Pancreas (tissue), 10 donors: ENCODE results near the gene SDK1. TPM values are rescaled to one million over a fixed set of nuclear protein-coding genes. Genes with fewer than 3 reads are reported as not detected.

Source experiments
- ATAC-seq, 4 donors: fragments of 200-7000 bp; cut with Tn5 transposase; one replicate each; pipeline versions ENCODE4 v1.8.0 to v1.9.1; 2020; ENCODE audit warnings: mild to moderate bottlenecking in 4 of 4, moderate library complexity in 4 of 4
- DNase-seq, 6 donors: peaks; one replicate each; pipeline ENCODE4 v3.0.0-alpha.2; 2020
- FAIRE-seq: peaks from 2 replicates; lab custom pipeline; 2012; peaks lifted over from hg19 to GRCh38; lab: Jason Lieb, UNC
- H3K27ac ChIP-seq, 4 donors: fragments of 200-600 bp; sonication (generic); 1 replicate in 3 of 4; 2 replicates in 1 of 4; pipeline versions ENCODE4 v1.5.0 to v1.8.0; 2020
- H3K27me3 ChIP-seq, 4 donors: fragments of 200-600 bp; one replicate each; pipeline ENCODE4 v1.8.0; 2021
- H3K36me3 ChIP-seq, 3 donors: fragments of 200-600 bp; sonication (generic) in 1 of 3; one replicate each; pipeline versions ENCODE4 v1.5.0 to v1.8.0; 2020 to 2021
- H3K4me1 ChIP-seq, 3 donors: fragments of 200-600 bp; one replicate each; pipeline ENCODE4 v1.8.0; 2021
- H3K4me3 ChIP-seq, 4 donors: fragments of 200-600 bp; sonication (generic) in 2 of 4; one replicate each; pipeline versions ENCODE4 v1.5.0 to v1.8.0; 2020 to 2021
- H3K9me3 ChIP-seq, 4 donors: fragments of 200-600 bp; one replicate each; pipeline ENCODE4 v1.8.0; 2021
- CTCF ChIP-seq, 4 donors: fragments of 200-600 bp; sonication (generic) in 3 of 4; IDR thresholded peaks; one replicate each; pipeline versions ENCODE4 v1.5.0 to v1.8.0; 2021; ENCODE audit warnings: antibody characterized with exemption in 4 of 4
- WGBS, 2 donors: extraction: QIAGEN DNeasy Blood & Tissue Kit; methylation state at CpG; one replicate each; pipeline ENCODE4 v1.1.7; 2013; 5-methylcytosine and 5-hydroxymethylcytosine counted together
- intact Hi-C, 3 donors: fragments of 100-400 bp; cut with DNase I; formaldehyde crosslinking; loops; one replicate each; pipeline versions ENCODE4 v1.11.1 to v1.14.2; 2022
- polyA plus RNA-seq, 2 donors: library from polyadenylated mRNA; stranded (reverse); fragments of 200-250 nt; gene quantifications; one replicate each; pipeline ENCODE4 v1.2.3, GENCODE V29; 2013
- total RNA-seq, 6 donors: library from RNA; stranded (reverse); fragmentation: NEBNext Ultra II Directional in 4 of 6; extraction: Animal tissue kit (Norgen Biotek cat#: 25700) in 4 of 6; gene quantifications; one replicate each; pipeline versions ENCODE4 v1.2.1 to v1.2.4, GENCODE V29; 2021 to 2023
- donor health status: healthy with polysubstance abuse.
- donor health status: DM: no; HTN: no; CAD: no; lungs with moderate emphysema.
- donor health status: DM: no; HTN: no; CAD: no.
- donor health status: control.
- donor health status: control.
- donor health status: Bipolar disorder and iron deficiency.
- donor health status: DM: yes; HTN: yes; CAD: no.
- donor health status: DM: no; HTN: no; CAD: no.
- donor health status: DM: no; HTN: no; CAD: no.
- donor health status: DM: yes; HTN: yes; CAD: no.

SDK1 gene
- total and polyA plus RNA-seq, 8 donors, result 10.8 to 30.8 (median 19.8) TPM

DNA sequence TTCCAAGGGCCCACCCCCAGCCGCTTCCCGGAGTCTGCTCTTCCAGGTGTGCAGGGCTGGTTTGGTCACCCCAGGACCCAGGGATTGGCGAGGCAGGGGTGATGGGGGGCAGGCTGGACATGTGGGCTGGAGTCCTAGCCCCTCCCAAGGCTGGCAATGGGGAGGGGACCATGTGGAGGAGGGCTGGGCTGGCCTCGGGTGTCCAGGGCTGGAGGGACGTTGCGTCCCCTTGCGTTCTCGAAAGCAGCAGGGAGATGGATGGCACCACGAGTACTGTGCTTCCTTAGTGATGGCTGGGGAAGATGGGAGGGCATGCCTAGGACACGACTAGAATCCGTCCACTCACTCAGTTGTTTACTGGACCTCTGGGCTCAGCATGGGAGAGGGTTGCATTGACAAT is 848.6 kb downstream of the SDK1 start:
- H3K27me3 ChIP-seq, result no peaks in the 10 kb centered on the region
- no peak for ATAC-seq
- no peak overlapping the region for H3K4me3 ChIP-seq
- peak in 1 of 6 donors; percentile 48 for DNase-seq
- no peaks in the 10 kb centered on the region for H3K36me3 ChIP-seq
- intact Hi-C loops, result no loop called here
- no peak overlapping the region for H3K27ac ChIP-seq
- TF ChIP-seq CTCF (IDR thresholded peaks at IDR 0.05), result no peak
- no peaks in the 10 kb centered on the region for H3K9me3 ChIP-seq
- WGBS, 2 donors, result 96 to 97% methylated on average over 11 of the region's 11 CpGs
- FAIRE-seq, result no peak
- H3K4me1 ChIP-seq, result peaks cover 0 to 14% (median 11%) of the 10 kb centered on the region in 3 donors

GRCh38 chr7:4150731-4151130 is 849.7 kb downstream of the SDK1 start:
- DNase-seq (no peak), ATAC-seq (no peak), FAIRE-seq (no peak)
- H3K27ac ChIP-seq, result no peak overlapping the region
- H3K4me1 ChIP-seq, result peaks cover 0 to 14% (median 11%) of the 10 kb centered on the region in 3 donors
- H3K27me3 ChIP-seq, result no peaks in the 10 kb centered on the region
- no peaks in the 10 kb centered on the region for H3K9me3 ChIP-seq
- H3K36me3 ChIP-seq, result no peaks in the 10 kb centered on the region
- 90 to 100% methylated on average over 9 of the region's 9 CpGs for WGBS, 2 donors
- intact Hi-C loops, result no loop called here
- TF ChIP-seq CTCF (IDR thresholded peaks at IDR 0.05), result no peak
- no peak overlapping the region for H3K4me3 ChIP-seq

GRCh38 chr7:4151524-4151923 is 850.5 kb downstream of the SDK1 start:
- TF ChIP-seq CTCF (IDR thresholded peaks at IDR 0.05), result no peak
- peak overlapping the region in 3 of 4 donors; percentile 51 to 69 (median 52) for H3K27ac ChIP-seq
- no peak for FAIRE-seq

GRCh38 chr7:4151926-4152549 is 851.0 kb downstream of the SDK1 start:
- DNase-seq, result peak in 5 of 6 donors; percentile 56 to 88 (median 81)
- H3K27ac ChIP-seq, result peak overlapping the region; percentile 19 to 69 (median 52)

More at GRCh38 chr7:4151524-4151923, 850.5 kb downstream of the SDK1 start:
- no peaks in the 10 kb centered on the region for H3K36me3 ChIP-seq
- H3K4me3 ChIP-seq, result no peak overlapping the region
- intact Hi-C loops, result no loop called here
- H3K9me3 ChIP-seq, result no peaks in the 10 kb centered on the region
- no peaks in the 10 kb centered on the region for H3K27me3 ChIP-seq
- ATAC-seq (no peak), DNase-seq (no peak)
- peaks cover 0 to 19% (median 11%) of the 10 kb centered on the region in 3 donors for H3K4me1 ChIP-seq
- WGBS, 2 donors, result 75 to 81% methylated on average over 10 of the region's 10 CpGs

More at GRCh38 chr7:4151926-4152549, 851.0 kb downstream of the SDK1 start:
- Histone ChIP-seq H3K36me3 (no peaks in the 10 kb centered on the region), H3K4me3 (no peak overlapping the region), H3K27me3 (no peaks in the 10 kb centered on the region), H3K9me3 (no peaks in the 10 kb centered on the region), H3K4me1 (peaks cover 0 to 19% (median 11%) of the 10 kb centered on the region in 3 donors)
- no peak for TF ChIP-seq CTCF (IDR thresholded peaks at IDR 0.05)
- ATAC-seq (peak; percentile 93 to 94 (median 94)), FAIRE-seq (no peak)
- WGBS, 2 donors, result 33 to 50% methylated on average over 13 of the region's 13 CpGs
- intact Hi-C loops, result no loop called here
